HG03521 (cell line): ENCODE measurements around the gene CAMTA1.

Source experiments
- ATAC-seq: cut with Tn5 transposase; IDR thresholded peaks from one replicate; pipeline ENCODE4 v1.9.1; 2021; ENCODE audit warnings: mild to moderate bottlenecking, moderate library complexity; ENCODE audit not compliant: unreplicated experiment

The CAMTA1 gene

DNA sequence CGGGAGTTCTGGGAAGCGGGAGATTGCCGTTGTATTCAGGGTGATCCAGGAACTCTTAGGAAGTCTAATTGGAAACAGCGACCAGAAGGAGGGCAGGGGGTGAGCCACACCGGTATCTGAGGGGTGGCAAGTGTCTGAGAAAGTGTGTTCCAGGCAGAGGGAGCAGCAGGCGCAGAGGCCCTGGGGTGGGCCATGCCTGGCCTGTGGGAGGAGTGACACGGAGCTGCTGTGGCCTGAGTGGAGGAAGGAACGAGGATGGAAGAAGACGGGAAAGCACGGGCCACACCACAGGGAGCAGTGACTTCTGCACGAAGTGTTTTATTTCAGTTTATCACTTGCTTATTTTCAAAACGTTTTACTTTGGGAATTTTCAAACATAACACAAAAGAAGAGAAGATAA is 1010.2 kb downstream of the CAMTA1 start:
- no peak for ATAC-seq

DNA sequence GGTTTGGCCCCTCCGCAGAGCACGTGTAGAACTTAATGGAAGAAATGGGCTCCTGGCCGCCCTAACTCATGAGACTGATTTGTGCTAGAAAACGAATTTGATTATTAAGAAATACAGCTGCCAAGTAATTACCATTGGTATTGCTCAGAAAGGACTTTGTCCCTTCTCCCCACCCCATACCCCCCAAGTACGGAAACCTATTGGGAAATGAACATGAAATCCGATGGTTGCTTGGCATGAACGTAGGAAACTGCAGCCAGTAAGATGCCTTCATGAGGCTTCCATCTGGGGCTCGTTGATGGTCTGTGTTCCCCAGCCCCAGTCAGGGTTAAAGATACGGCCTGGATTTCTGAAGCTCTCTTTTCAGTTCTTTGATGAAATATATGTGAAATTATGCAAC is 1020.2 kb downstream of the CAMTA1 start:
- ATAC-seq, result no peak

DNA sequence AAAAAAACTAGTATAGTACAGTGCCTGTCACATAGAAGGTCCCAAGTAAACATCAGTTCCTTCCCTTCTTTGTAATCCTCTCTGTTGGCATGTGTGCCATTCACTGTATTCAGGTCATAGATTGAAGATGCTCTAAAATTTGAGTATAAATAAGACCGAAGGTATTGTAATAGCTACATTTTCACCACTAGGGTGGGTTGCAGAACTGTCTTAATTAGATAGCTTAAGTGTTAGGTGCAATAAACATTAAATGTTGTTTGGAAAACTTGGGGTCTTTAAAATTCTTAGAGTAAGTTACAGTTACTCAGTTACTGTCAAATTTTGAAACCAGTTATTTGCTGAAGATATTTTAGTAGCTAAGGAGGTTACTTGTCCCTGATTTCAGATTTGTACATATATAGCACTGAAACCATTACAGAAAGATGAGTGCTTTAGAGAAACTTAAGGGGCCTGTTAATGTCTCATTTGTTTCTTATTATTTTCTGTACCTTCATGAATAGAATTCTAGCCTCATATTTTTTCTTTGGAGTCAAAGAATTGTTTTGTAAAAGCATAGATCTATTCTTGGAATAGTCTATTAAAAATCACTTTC is 1023.1 kb downstream of the CAMTA1 start:
- ATAC-seq, result no peak

DNA sequence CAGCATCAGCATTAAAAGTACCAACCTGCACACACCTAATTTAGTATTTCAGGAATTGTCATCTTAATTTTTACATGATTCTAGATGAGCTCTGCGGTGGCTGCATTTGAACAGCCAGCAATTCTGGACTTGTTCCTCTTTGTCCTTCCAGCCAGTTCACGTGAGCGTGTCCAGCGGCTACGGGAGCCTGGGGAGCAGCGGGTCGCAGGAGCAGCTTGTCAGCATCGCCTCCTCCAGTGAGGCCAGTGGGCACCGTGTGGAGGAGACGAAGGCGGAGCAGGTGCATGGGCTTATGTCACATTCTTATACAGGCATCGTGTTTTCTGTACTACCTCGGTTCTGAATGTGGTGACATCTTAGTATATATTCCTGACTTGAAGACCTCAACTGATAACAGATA is 1024.5 kb downstream of the CAMTA1 start:
- ATAC-seq, result no peak

DNA sequence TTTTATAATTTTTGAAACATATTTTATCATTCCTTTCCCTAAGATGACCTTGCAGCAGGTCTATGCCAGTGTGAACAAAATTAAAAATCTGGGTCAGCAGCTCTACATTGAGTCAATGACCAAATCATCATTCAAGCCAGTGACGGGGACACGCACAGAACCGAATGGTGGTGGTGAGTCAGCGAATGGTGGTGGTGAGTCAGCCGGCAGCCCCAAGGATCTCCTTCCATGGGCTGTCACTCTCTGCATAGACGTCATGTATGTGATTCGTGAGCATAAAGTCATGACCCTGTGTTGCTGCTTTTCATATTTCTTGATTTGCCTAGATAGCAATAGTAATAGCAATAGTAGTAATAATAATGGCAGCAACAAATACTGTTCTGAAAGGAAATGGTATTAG is 1025.1 kb downstream of the CAMTA1 start:
- ATAC-seq, result no peak

DNA sequence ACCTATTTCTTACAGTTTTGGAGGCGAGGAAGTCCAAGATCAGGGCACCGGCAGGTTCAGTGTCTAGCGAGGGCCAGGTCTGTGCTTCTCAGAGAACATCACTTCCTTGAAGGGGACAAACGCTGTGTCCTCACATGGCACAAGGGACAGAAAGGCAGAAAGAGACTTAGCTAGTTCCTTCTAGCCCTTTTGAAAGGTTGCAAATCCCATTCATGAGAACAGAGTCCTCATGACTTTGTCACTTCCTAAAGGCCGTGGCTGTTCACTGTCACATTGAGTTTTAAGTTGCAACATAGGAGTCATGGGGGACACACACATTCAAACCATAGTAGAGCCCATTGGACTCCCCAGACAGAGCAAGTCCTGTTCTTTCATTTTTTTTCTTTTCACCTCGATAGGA is 1026.2 kb downstream of the CAMTA1 start:
- no peak for ATAC-seq

DNA sequence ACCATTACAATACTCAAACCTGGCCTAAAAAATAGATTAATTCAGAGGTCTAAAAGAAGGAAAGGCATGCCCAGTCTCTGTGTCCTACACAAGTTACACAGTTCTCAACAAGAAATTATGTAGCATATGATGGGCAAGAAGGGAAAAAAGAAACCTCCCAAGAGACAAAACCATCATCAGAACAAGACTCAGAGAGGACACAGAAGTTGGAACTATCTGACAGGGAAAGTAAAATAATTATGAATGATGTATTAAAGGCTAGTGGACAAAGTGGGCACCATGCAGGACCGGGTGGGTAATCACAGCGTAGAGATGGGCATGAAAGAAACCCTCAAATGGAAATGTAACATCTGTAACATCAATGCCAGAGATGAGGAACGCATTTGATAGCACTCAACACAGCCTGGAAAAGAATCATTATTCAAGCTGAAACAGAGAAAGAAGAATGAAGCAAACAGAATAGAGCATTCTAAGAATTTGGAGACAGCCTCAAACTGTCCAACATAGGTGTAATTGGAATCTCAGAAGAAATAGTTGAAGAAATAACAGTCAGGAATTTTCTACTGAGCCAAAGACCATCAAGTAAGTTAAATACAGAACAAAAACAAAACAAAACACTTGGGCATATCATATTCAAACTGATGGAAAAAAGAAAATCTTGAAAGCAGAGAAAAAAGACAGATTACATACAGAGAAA is 1028.6 kb downstream of the CAMTA1 start:
- ATAC-seq, result no peak
